B cell (primary cell): ENCODE measurements around the gene EFNB2. TPM values are rescaled to one million over a fixed set of nuclear protein-coding genes. Genes with fewer than 3 reads are reported as not detected.

Experiments
- ATAC-seq: fragments of 200-7000 bp; cut with Tn5 transposase; one replicate; pipeline ENCODE4 v1.10.0; 2021; ENCODE audit warnings: low read depth, mild to moderate bottlenecking, moderate number of reproducible peaks, moderate library complexity
- CTCF ChIA-PET: fragments of 350-600 bp; sonication (Branson Sonifier 250); formaldehyde crosslinking; loops from one replicate; lab custom pipeline; 2021; ENCODE audit warnings: antibody characterized with exemption, inconsistent platforms; lab: Charles Lee
- POLR2A ChIA-PET: fragments of 350-600 bp; sonication (Branson Sonifier 250); formaldehyde crosslinking; loops from one replicate; lab custom pipeline; 2021; ENCODE audit warnings: antibody characterized with exemption; lab: Charles Lee
- DNase-seq: peaks from one replicate; pipeline ENCODE4 v3.0.0; 2013
- H2AFZ ChIP-seq: 2 replicates; pipeline ENCODE4 v1.6.1; 2012; ENCODE audit warnings: mild to moderate bottlenecking, low read depth, low read length; ENCODE audit not compliant: insufficient read depth, poor library complexity, severe bottlenecking
- H3K27ac ChIP-seq, 2 donors: 1 replicate in 1 of 2; 2 replicates in 1 of 2; pipeline ENCODE4 v1.5.1; 2012 to 2013; ENCODE audit warnings: low read length in 2 of 2, mild to moderate bottlenecking in 2 of 2, moderate library complexity in 1 of 2
- H3K27me3 ChIP-seq, 4 experiments: fragments of 200-600 bp in 1 of 4; sonication (generic) in 1 of 4; replicated peaks in 1 of 4; 1 replicate in 2 of 4; 2 replicates in 2 of 4; pipeline versions ENCODE4 v1.6.1 to v1.7.0; 2013 to 2016; ENCODE audit warnings: low read length in 3 of 4, mild to moderate bottlenecking in 2 of 4, mixed read lengths in 1 of 4, moderate library complexity in 1 of 4; ENCODE audit not compliant: insufficient read depth in 4 of 4, control insufficient read depth in 3 of 4; ENCODE audit errors: control extremely low read depth in 1 of 4
- H3K36me3 ChIP-seq, 2 experiments: replicated peaks in 1 of 2; 1 replicate in 1 of 2; 2 replicates in 1 of 2; pipeline versions ENCODE4 v1.6.1 to v1.7.1; 2013; ENCODE audit warnings: low read length in 1 of 2; ENCODE audit not compliant: insufficient read depth in 2 of 2, control insufficient read depth in 1 of 2; ENCODE audit errors: control extremely low read depth in 1 of 2, extremely low read depth in 1 of 2
- H3K4me1 ChIP-seq, 2 donors: fragments of 200-600 bp in 1 of 2; sonication (generic) in 1 of 2; 1 replicate in 1 of 2; 2 replicates in 1 of 2; pipeline versions ENCODE4 v1.5.1 to v1.6.1; 2013 to 2017; ENCODE audit warnings: low read length in 2 of 2; ENCODE audit not compliant: control insufficient read depth in 2 of 2, insufficient read depth in 2 of 2
- H3K4me2 ChIP-seq: replicated peaks from 2 replicates; pipeline ENCODE3; 2012; ENCODE audit warnings: mild to moderate bottlenecking, low read depth, low read length; ENCODE audit not compliant: poor library complexity, severe bottlenecking
- H3K4me3 ChIP-seq, 5 experiments: fragments of 200-600 bp in 1 of 5; sonication (generic) in 1 of 5; 1 replicate in 3 of 5; 2 replicates in 2 of 5; pipeline versions ENCODE4 v1.5.1 to v1.7.0; 2011 to 2016; ENCODE audit warnings: low read length in 4 of 5, mild to moderate bottlenecking in 4 of 5, low read depth in 2 of 5, control low read depth in 1 of 5, moderate library complexity in 1 of 5; ENCODE audit not compliant: insufficient read depth in 1 of 5; ENCODE audit errors: control extremely low read depth in 1 of 5, extremely low read depth in 1 of 5
- H3K79me2 ChIP-seq: fragments of 200-600 bp; sonication (generic); one replicate; pipeline ENCODE4 v1.6.0; 2016; ENCODE audit warnings: low read length; ENCODE audit not compliant: control insufficient read depth, insufficient read depth
- H3K9ac ChIP-seq: fragments of 200-600 bp; sonication (generic); 2 replicates; pipeline ENCODE4 v1.6.1; 2017; ENCODE audit warnings: mild to moderate bottlenecking, low read length, moderate library complexity
- H3K9me3 ChIP-seq, 3 donors: one replicate each; pipeline versions ENCODE4 v1.6.1 to v1.7.1; 2013; ENCODE audit warnings: low read length in 2 of 3; ENCODE audit not compliant: control insufficient read depth in 2 of 3, insufficient read depth in 1 of 3; ENCODE audit errors: control extremely low read depth in 1 of 3
- H4K20me1 ChIP-seq: 2 replicates; pipeline ENCODE4 v1.6.0; 2012; ENCODE audit warnings: mild to moderate bottlenecking, low read length; ENCODE audit not compliant: insufficient read depth, control insufficient read depth, poor library complexity, severe bottlenecking
- H3K27ac Mint-ChIP-seq: one replicate; pipeline ENCODE4 v1.8.0; 2021; ENCODE audit warnings: mixed read lengths
- H3K27me3 Mint-ChIP-seq: one replicate; pipeline ENCODE4 v1.8.0; 2021; ENCODE audit warnings: mixed read lengths
- H3K4me1 Mint-ChIP-seq: one replicate; pipeline ENCODE4 v1.8.0; 2021; ENCODE audit warnings: mixed read lengths
- H3K4me3 Mint-ChIP-seq: one replicate; pipeline ENCODE4 v1.8.0; 2021; ENCODE audit warnings: mixed read lengths
- H3K9me3 Mint-ChIP-seq: one replicate; pipeline ENCODE4 v1.8.0; 2022; ENCODE audit warnings: mixed read lengths; ENCODE audit not compliant: insufficient read depth
- CTCF ChIP-seq: fragments of 200-600 bp; IDR thresholded peaks from one replicate; pipeline ENCODE4 v1.8.0; 2022; ENCODE audit warnings: antibody characterized with exemption, mild to moderate bottlenecking
- EZH2 ChIP-seq: IDR thresholded peaks from 2 replicates; pipeline ENCODE4 v1.6.1; 2012; ENCODE audit warnings: borderline replicate concordance, low read depth, mild to moderate bottlenecking, moderate library complexity, low read length; ENCODE audit not compliant: insufficient read depth, poor library complexity, severe bottlenecking
- WGBS: methylation state at CpG from one replicate; pipeline ENCODE4 v1.1.5; 2013; ENCODE audit warnings: missing lambda C conversion rate; ENCODE audit not compliant: insufficient coverage; 5-methylcytosine and 5-hydroxymethylcytosine counted together
- intact Hi-C: fragments of 100-400 bp; cut with micrococcal nuclease; formaldehyde crosslinking; loops from one replicate; pipeline ENCODE4 v1.10.0; 2022
- polyA plus RNA-seq: library from polyadenylated mRNA; depleted of rRNA; stranded (reverse); fragments of >200 nt; gene quantifications from 2 replicates; pipeline ENCODE4 v1.2.3, GENCODE V29; 2012
- total RNA-seq, 2 donors: library from RNA; stranded (reverse); fragments of 120-200 nt in 1 of 2; gene quantifications; 1 replicate in 1 of 2; 2 replicates in 1 of 2; pipeline versions ENCODE4 v1.2.3 to v1.2.4, GENCODE V29; 2013 to 2022

EFNB2 gene
- total and polyA plus RNA-seq, 2 donors (not counting 1 experiment from before 2014, with no cell fraction given) = 0.04 to 1.2 TPM

DNA sequence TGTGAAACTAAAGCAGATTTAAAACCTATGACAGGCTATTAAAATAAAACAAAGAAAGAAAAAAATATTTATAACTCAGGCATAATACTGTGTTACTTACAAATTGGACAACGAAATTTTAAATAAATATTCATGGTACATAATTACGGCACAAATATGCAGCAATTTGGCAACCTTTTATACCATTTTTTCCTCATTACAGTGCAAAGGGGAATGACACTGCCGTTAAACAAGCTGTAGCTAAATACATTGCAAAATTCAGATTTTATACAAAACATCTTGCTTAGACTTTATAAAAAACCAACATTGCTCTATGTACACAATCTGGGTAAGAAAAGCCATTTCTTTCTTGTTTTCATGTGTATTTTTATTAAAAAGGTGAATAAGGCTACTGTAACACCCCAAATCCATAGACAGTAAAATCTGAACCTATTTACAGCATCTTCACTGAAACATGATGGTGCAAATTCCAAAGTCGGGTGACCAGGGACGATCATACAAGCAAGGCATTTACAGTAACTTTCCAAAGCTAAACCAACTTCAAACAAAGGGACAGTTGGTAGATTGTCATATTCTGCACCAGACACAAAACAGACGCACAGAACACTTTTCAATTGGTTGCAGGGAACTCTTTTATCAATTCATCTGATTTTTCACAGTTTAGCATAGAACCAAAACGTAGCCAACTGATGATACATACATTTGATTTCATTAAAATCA lies 45.5 kb downstream of the EFNB2 start:
- intact Hi-C loops = no loop called here
- H3K9me3 Mint-ChIP-seq = no peaks in the 10 kb centered on the region
- TF ChIP-seq CTCF (no peak), EZH2 (no peak)
- DNase-seq (no peak), ATAC-seq (no peak)
- no peak overlapping the region for H2AFZ ChIP-seq
- no peak overlapping the region for H3K27ac Mint-ChIP-seq
- peaks cover 30% of the 10 kb centered on the region for H3K4me1 Mint-ChIP-seq
- H3K4me2 ChIP-seq = no peak overlapping the region
- no peaks in the 10 kb centered on the region for H3K36me3 ChIP-seq
- no peak overlapping the region for H3K9ac ChIP-seq
- POLR2A ChIA-PET = no interaction called here
- WGBS = 78% methylated on average over 1 of the region's 7 CpGs
- no peak overlapping the region for H3K4me3 Mint-ChIP-seq
- H3K9me3 ChIP-seq = peaks cover 0 to 5% (median 0%) of the 10 kb centered on the region in 3 donors
- H3K27me3 ChIP-seq = peaks cover 0 to 25% (median 5%) of the 10 kb centered on the region in 4 experiments
- H3K27ac ChIP-seq = no peak overlapping the region
- CTCF ChIA-PET = no interaction called here
- no peaks in the 10 kb centered on the region for H3K79me2 ChIP-seq
- peaks cover 53% of the 10 kb centered on the region for H3K27me3 Mint-ChIP-seq
- no peak overlapping the region for H3K4me3 ChIP-seq
- H4K20me1 ChIP-seq = no peaks in the 10 kb centered on the region
- H3K4me1 ChIP-seq = peaks cover 15% of the 10 kb centered on the region in 2 donors

DNA sequence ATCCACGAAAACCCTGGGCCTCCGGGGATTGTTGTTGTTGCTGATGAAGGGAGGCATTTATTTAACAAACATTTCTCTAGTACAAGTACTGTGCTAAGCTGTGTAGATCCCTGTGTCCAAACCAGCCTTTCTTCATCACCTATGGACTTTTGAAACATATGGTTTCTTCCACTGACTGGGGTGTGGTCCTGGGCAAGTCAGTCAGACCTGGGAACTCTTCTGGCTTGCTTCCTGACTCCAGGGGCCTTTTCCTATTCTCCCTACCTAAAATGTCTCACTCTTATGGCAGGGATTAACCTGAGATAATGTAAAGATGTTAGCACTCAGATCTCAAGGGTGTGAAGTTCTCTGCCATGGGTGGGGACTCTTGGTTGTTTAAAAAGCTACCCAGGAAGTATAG lies 46.8 kb downstream of the EFNB2 start:
- no CpG with 5 or more reads among the region's 2 CpGs for WGBS
- Histone ChIP-seq H3K4me1 (peaks cover 11 to 12% of the 10 kb centered on the region in 2 donors), H3K27ac (no peak overlapping the region), H3K4me2 (no peak overlapping the region), H3K9me3 (peaks cover 0 to 8% (median 0%) of the 10 kb centered on the region in 3 donors), H3K4me3 (no peak overlapping the region), H3K36me3 (no peaks in the 10 kb centered on the region), H2AFZ (no peak overlapping the region), H3K79me2 (no peaks in the 10 kb centered on the region), H3K27me3 (peaks cover 0 to 24% (median 2%) of the 10 kb centered on the region in 4 experiments), H3K9ac (no peak overlapping the region), H4K20me1 (no peaks in the 10 kb centered on the region)
- Mint-ChIP-seq H3K4me1 (peaks cover 25% of the 10 kb centered on the region), H3K9me3 (no peaks in the 10 kb centered on the region), H3K4me3 (no peak overlapping the region), H3K27ac (no peak overlapping the region), H3K27me3 (peaks cover 45% of the 10 kb centered on the region)
- ChIA-PET CTCF (no interaction called here), POLR2A (no interaction called here)
- ATAC-seq (no peak), DNase-seq (no peak)
- intact Hi-C loops = no loop called here
- TF ChIP-seq CTCF (no peak), EZH2 (no peak)
